Panc1 (cell line): Measurements from ENCODE around the gene BAHCC1. TPM values are rescaled to one million over a fixed set of nuclear protein-coding genes. Genes with fewer than 3 reads are reported as not detected.

Experiments
- ATAC-seq: fragments of 200-7000 bp; cut with Tn5 transposase; 2 replicates; pipeline ENCODE4 v1.9.1; 2020; ENCODE audit warnings: mild to moderate bottlenecking, moderate library complexity
- BruUV-seq: library from RNA; stranded (reverse); fragments of 400-500 nt; replicated peaks from 2 replicates; lab custom pipeline; 2021; lab: Mats Ljungman, UMichigan
- CTCF ChIA-PET: fragments of 300-600 bp; sonication (Branson Sonifier 250); formaldehyde crosslinking; loops from one replicate; lab custom pipeline; 2022; ENCODE audit warnings: antibody characterized with exemption; lab: Charles Lee
- POLR2A ChIA-PET: fragments of 300-600 bp; sonication (Branson Sonifier 250); formaldehyde crosslinking; loops from one replicate; lab custom pipeline; 2022; ENCODE audit warnings: antibody characterized with exemption; lab: Charles Lee
- DNase-seq: peaks from one replicate; pipeline ENCODE4 v3.0.0-alpha.2; 2010; ENCODE audit warnings: low read depth, low spot score
- H3K27ac ChIP-seq: 2 replicates; pipeline ENCODE4 v1.5.1; 2011; ENCODE audit warnings: mild to moderate bottlenecking, low read length, inconsistent platforms
- H3K27me3 ChIP-seq: fragments of 200-500 bp; sonication (Bioruptor generic); 2 replicates; pipeline ENCODE4 v1.6.0; 2014; ENCODE audit warnings: low read length, inconsistent platforms; ENCODE audit not compliant: control insufficient read depth, insufficient read depth
- H3K36me3 ChIP-seq: fragments of 200-500 bp; sonication (Bioruptor generic); 2 replicates; pipeline ENCODE4 v1.5.1; 2014; ENCODE audit warnings: inconsistent platforms, mild to moderate bottlenecking, low read length, moderate library complexity; ENCODE audit not compliant: control insufficient read depth, insufficient read depth
- H3K4me1 ChIP-seq: 2 replicates; pipeline ENCODE4 v1.5.1; 2011; ENCODE audit warnings: inconsistent platforms, mild to moderate bottlenecking, low read length, moderate library complexity; ENCODE audit not compliant: control insufficient read depth, insufficient read depth
- H3K4me3 ChIP-seq, 2 experiments: 2 replicates each; pipeline ENCODE4 v1.5.1; 2011 to 2012; ENCODE audit warnings: low read depth in 2 of 2, low read length in 2 of 2, mild to moderate bottlenecking in 2 of 2, inconsistent platforms in 1 of 2, moderate library complexity in 1 of 2
- H3K9me3 ChIP-seq: fragments of 200-500 bp; sonication (Bioruptor generic); 2 replicates; pipeline ENCODE4 v1.5.1; 2014; ENCODE audit warnings: low read depth, mild to moderate bottlenecking, inconsistent platforms, low read length, moderate library complexity; ENCODE audit not compliant: control insufficient read depth, insufficient read depth
- CTCF ChIP-seq: fragments of 450-650 bp; IDR thresholded peaks from 2 replicates; pipeline ENCODE4 v1.5.1; 2017; ENCODE audit warnings: mild to moderate bottlenecking
- POLR2AphosphoS5 ChIP-seq: IDR thresholded peaks from 2 replicates; pipeline ENCODE4 v1.6.1; 2012; ENCODE audit warnings: mild to moderate bottlenecking, low read depth, low read length, moderate library complexity
- REST ChIP-seq, 2 experiments: IDR thresholded peaks; 2 replicates each; pipeline ENCODE4 v1.6.1; 2011 to 2012; ENCODE audit warnings: low read depth in 2 of 2, control low read depth in 1 of 2, low read length in 1 of 2, mild to moderate bottlenecking in 1 of 2, moderate library complexity in 1 of 2; ENCODE audit not compliant: insufficient read depth in 1 of 2
- SIN3A ChIP-seq: IDR thresholded peaks from 2 replicates; pipeline ENCODE4 v1.6.1; 2012; ENCODE audit warnings: low read depth, mild to moderate bottlenecking, low read length, moderate library complexity, borderline replicate concordance; ENCODE audit not compliant: insufficient read depth
- TCF7L2 ChIP-seq: IDR thresholded peaks from 2 replicates; pipeline ENCODE4 v1.6.1; 2011; ENCODE audit warnings: mild to moderate bottlenecking, low read depth, low read length, inconsistent platforms
- in situ Hi-C: cut with HindIII; loops from 2 replicates; pipeline ENCODE4 v1.10.0; 2016; ENCODE audit warnings: low sequenced_read_pairs, low pct_unique_long_range_greater_than_20kb
- intact Hi-C: fragments of 100-400 bp; cut with micrococcal nuclease; formaldehyde crosslinking; loops from one replicate; pipeline ENCODE4 v1.10.0; 2022; ENCODE audit not compliant: unreplicated experiment
- total RNA-seq: library from RNA; stranded (reverse); gene quantifications from one replicate; pipeline ENCODE4 v1.2.1, GENCODE V29; 2021; ENCODE audit not compliant: unreplicated experiment

Gene BAHCC1
- total RNA-seq, 1 experiment from 2014 or later, result 77.4 TPM

GRCh38 chr17:81470944-81471817 is 75.9 kb downstream of the BAHCC1 start:
- TF ChIP-seq REST (IDR thresholded peaks at IDR 0.05; ENCODE audit: insufficient read depth in 1 of 2, low read depth in 2 of 2, low read length in 1 of 2) (no peak), SIN3A (no peak), POLR2AphosphoS5 (no peak), CTCF (no peak), TCF7L2 (no peak)
- CTCF ChIA-PET, result interaction anchor here (0.6 kb wide), 1 partner anchor 14 kb away, joined by 3 read pairs; no protein-coding TSS in a partner anchor
- no peak for ATAC-seq
- Histone ChIP-seq H3K9me3 (no peaks in the 10 kb centered on the region), H3K4me1 (peaks cover 17% of the 10 kb centered on the region), H3K36me3 (no peaks in the 10 kb centered on the region), H3K4me3 (no peak overlapping the region), H3K27ac (peak overlapping the region; percentile 48), H3K27me3 (no peaks in the 10 kb centered on the region)
- POLR2A ChIA-PET, result no interaction called here
- no TSS peak for BruUV-seq
- no peak for DNase-seq
- intact Hi-C loops, result no loop called here
- in situ Hi-C loops, result no loop called here

GRCh38 chr17:81471818-81472456 is 76.7 kb downstream of the BAHCC1 start:
- peaks cover 17% of the 10 kb centered on the region for H3K4me1 ChIP-seq
- no peaks in the 10 kb centered on the region for H3K36me3 ChIP-seq
- intact Hi-C loops (no loop called here), in situ Hi-C loops (no loop called here)
- no peak for TF ChIP-seq TCF7L2
- CTCF ChIA-PET, result interaction anchor here (0.6 kb wide), 2 partner anchors 13 to 144 kb away, joined by 3 to 4 read pairs; no protein-coding TSS in a partner anchor
- H3K4me3 ChIP-seq, result no peak overlapping the region
- no peaks in the 10 kb centered on the region for H3K9me3 ChIP-seq
- DNase-seq (no peak), ATAC-seq (no peak)
- no TSS peak for BruUV-seq
- H3K27me3 ChIP-seq, result no peaks in the 10 kb centered on the region
- H3K27ac ChIP-seq, result no peak overlapping the region
- POLR2A ChIA-PET, result interaction anchor here (0.6 kb wide), 1 partner anchor 41 kb away, joined by 6 read pairs; no protein-coding TSS in a partner anchor
